DLD1 (cell line): ENCODE data around the gene MAP2K4.

Source experiments
- in situ Hi-C: cut with HindIII; loops from 2 replicates; pipeline ENCODE4 v1.10.0; 2017; ENCODE audit warnings: low sequenced_read_pairs

The MAP2K4 gene

DNA sequence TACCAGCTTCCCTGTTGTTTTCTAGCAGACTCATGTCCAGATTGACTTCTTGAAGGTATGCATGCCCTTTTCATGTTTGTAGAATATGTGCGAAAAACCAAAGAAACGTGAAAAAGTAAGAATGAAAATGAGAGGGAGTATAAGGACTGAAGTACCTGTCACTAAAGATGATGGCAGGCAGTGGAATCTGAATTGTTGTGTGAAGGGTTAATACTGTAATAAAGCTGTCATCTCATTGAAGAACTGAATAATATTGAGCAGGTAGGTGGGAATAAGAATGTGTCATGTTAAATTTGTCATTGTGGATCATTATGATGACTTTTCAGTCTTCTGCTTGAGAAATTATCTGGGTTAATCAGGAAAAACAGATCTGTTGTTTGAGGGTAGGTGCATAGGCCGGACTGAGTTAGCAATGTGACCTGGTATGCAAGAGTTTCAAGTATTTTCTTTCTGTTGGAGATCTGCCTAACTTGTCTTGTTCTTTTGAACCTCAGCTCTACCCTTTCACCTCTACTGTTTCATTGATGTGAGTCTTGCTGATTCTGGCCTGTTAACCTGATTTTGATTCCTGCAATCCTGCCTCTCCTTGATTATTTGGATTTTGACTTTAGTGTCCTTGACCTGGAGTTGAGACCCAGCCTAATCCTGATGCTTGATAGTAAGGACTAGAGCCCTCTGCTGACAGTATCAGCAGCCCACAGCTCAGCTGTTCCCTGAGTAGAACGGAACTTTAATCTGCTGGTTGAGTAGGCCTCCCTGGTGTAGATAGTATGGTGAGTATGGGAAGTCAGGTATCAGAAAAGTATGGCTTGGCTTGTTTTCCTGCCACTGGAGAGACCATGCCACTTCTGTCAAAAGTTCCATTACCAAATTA is 64.6 kb downstream of the MAP2K4 start:
- in situ Hi-C loops: no loop called here

DNA sequence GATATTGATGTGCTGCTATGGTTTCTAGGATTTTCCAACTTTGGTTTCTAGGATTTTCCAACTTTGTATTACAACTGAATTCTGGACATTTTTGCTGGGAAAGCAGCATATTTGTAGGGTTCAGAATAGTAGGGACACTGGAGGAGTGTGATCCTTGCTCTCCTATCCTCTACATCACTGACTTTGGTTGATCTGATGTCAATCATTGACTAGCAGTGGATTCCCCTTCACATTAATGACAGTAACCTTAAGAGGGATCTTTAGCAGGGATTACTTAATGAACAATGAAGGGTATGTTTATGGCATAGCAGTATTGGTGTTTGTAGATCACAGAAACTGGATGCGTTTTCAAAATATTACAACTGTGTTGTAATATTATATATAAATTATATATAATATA is 67.4 kb downstream of the MAP2K4 start:
- in situ Hi-C loops: no loop called here

DNA sequence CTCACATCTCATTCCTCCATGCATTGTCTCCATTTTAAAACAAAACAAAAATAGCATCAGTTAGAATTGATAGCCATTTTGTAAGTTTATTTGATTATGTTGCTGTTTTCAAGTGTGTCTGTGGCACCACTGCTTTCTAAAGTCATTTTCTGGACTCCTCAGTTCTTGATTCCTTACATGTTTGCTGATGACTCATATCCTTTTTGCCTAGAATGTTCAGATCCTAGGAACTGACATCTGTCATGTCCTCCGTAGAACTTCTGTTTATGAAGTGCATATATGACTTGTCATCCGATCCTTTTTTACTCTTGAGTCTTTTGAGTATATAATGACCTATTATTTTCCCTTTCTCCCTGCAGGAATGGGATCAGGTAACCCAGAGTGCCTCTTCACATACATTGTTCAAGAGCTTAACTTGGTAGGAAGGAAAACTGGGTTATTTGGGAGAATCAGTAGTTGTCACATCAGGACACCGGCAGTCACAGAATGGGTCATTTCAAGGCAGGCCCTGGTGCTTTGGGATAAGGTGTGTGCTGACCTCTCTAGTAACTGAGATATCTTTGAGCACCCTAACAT is 69.2 kb downstream of the MAP2K4 start:
- in situ Hi-C loops: no loop called here

DNA sequence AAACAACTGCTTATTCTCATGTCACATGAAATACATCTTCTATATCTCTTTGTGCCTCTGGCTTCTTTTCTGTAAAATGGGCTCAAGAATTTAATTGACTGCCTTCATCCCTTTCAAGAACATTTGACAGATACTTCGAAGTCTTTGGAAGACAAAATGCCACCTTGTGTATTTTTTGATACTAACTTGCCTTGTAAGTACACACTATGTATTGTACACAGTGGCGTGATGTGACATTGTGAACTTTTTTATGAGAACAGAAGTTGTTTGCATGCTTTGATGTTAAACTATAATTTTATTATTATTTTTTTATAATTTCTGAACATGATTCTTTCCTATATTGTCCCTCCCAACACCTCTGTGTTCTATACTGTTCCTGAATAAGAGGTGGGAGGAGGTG is 73.7 kb downstream of the MAP2K4 start:
- in situ Hi-C loops: no loop called here

DNA sequence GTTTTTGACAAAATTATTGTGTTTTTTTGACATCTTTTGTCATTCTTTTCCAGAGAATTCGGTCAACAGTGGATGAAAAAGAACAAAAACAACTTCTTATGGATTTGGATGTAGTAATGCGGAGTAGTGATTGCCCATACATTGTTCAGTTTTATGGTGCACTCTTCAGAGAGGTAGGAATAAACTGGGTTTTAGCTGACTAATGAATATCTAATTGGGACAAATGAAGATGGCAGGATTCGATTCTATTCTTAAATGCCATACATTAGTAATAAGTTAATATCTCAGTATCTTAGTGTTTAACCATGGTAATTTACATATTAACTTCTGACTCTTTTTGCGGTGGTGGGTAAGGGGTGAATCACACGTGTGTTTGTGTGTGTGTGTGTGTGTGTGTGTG is 74.8 kb downstream of the MAP2K4 start:
- in situ Hi-C loops: no loop called here

DNA sequence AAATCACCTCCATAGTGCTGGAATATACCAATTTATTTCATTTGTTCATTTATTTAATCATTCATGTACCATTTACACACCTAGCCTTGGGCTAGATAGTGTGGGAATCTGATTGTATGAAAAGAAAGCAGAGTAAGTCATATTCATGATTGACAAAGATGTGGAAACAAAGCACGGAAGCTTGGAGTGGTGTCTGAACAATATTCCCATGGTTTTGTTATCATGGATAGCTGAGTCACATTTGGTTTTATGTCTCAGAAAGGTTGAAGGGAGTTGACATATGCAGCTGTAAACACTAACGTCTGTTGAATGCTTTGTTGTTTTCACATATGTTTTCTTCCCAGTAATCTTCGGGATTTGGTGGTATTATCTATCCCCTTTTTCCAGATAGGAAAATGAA is 76.6 kb downstream of the MAP2K4 start:
- in situ Hi-C loops: no loop called here

DNA sequence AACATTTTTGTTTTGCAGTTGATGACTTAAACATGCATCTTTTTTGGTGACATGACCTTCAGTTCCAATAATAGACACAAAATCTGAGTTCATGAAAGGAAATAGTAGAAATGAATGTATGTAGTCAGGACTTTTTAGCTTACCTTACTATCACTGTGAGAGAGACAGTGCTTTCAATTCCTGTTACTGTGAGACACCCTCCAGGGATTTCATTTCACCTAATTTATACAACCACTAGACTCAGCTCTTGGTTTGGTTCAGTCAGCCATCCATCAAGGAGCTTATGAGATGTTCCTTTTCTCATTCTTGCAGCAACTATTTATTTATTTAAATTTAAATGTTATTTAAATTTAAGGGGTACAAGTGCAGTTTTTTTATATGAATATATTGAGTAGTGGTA is 77.9 kb downstream of the MAP2K4 start:
- in situ Hi-C loops: no loop called here

DNA sequence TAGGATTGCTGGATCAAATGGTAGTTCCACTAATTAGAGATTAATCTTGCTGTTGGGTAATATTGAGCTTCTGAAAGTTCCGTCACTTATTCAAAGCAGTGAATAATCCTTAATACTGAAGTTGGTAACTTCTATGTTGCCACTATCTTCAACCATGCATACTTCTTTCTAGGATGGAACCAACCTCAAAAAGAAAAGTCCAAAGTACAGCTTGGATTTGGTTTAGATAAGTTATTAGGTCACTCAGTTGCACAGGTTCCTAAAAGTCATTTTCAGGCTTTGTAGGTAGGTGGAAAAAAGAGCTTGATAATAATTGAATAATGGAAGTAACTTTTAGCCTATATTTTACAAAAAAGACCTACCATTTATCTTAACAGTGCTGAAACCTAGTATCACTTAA is 78.7 kb downstream of the MAP2K4 start:
- in situ Hi-C loops: no loop called here

DNA sequence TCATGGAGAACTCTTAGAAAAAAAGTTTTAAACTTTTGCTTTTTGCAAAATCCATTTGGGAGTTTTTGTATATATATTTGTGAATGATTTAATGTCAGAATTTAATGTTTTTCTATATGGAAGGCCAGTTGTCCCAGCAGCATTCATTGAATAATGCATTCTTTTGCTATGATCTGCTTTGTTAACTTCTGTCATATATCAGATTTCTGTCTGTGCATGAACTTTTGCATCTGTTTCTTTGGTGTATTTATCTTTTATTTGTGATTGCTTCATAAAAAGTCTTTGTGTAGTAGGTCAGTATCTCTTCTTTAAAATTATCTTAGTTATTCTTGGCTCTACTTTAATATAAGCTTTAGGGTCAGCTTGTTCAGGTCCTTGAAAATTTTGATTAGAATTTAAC is 84.2 kb downstream of the MAP2K4 start:
- in situ Hi-C loops: no loop called here

DNA sequence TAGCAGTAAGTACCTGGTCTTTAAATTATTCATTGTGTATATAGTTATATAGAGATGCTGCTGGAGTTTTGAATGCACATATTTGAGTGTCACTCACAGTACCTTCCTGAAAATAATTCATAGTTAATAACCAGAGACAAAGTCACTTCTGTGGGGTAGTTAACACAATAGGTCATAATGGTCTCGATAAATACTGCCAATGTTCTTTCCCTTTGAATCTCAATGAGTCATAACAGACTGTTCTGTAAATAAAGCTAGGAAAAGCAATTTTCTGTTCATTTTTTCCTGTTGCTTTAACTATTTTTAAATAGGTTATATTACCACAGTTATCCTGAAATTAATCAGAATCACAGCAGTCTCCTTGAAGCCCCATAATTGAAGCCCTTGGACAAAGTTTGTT is 87.2 kb downstream of the MAP2K4 start:
- in situ Hi-C loops: no loop called here

DNA sequence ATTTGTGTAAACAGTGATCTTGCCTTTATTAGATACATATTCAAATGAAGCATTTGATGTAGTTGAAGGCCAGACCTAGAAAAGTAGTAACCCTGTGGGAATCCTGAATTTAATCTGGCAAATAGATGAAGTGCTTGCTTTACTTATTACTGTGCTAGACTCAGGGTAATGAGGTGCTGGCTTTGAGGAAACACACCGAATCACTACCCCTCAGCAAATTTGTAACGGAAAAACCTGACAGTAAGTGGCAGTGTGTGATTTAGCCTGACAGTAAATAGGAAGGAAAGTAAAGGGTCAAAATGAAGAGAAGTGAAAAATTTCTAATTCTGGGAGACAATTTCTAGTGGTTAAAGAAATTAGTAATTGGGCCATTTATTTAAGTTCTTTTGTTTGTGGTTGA is 90.2 kb downstream of the MAP2K4 start:
- in situ Hi-C loops: no loop called here

DNA sequence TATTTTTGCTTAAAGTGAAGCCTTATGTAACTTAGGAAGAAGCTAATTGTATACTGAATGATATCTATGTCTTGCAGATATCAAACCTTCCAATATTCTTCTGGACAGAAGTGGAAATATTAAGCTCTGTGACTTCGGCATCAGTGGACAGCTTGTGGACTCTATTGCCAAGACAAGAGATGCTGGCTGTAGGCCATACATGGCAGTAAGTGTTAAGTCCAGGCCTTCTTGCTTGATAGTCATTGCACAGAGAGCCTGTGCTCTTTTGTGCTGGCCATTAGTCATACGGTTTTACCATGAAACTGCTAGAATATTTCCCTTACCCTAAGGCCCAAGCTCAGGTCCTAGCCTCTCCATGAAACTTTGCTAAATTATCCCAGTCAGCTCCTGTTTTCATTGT is 92.5 kb downstream of the MAP2K4 start:
- in situ Hi-C loops: no loop called here

DNA sequence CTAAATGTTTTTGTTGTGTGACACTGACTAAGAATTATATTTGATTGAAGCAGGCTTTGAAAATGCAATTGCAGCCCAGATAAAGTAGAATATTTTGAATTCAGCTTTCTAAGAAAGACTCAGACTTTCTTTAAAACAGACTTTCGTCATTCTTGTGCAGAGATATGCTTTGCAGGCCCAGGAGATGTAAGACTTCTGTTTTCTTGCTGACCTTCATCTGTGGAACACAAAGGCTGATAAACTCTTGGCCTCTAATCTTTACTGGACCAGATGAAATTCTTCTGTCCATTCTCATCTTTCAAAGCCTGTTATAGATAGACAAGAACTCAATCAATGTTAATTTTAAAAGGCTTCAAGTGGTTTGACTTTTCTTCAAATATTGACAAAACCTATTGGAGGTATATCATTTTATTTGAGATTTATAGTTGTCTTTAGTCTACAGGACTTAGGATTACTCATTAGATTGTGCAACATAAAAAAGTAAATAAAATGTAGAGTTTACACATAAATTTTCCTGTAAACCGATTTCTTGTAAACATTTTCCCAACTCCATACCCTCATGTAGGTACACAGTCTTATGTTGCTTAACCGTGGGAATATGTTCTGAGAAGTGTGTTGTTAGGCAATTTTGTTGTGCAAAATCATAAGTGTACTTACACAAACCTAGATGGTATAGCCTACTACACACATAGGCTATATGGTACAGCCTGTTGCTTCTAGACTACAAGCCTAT is 94.2 kb downstream of the MAP2K4 start:
- in situ Hi-C loops: no loop called here

DNA sequence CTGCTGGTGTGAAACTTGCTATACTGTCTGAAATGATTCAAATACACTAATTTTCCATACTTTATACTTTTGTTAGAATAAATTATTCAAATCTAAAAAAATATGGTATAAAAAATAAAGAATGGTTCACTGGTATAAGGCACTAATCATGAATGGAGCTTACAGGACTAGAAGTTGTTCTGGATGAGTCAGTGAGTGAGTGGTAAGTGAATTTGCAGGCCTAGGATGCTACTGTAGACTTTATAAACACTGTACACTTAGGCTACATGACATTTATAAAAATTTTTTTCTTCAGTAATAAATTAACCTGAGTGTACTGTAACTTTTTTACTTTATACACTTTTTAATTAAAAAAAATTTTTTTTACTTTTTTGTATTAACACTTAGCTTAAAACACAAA is 95.5 kb downstream of the MAP2K4 start:
- in situ Hi-C loops: no loop called here

DNA sequence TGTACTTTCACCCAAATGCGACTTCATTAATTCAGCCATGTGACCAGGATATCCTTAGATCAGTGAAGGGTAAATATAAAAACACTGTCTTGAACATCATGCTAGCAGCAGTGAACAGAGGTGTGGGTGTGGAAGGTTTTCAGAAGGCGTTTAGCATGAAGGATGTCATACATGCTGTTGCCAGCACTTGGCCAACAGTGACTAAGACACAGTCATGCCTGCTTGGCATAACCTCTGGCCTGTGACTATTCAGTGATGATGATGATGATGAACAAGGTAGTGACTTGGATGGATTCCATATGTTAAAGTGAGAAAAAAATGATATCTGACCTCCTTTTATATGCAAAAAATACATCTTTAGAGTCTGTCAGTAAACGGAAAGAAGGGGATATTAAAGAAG is 97.9 kb downstream of the MAP2K4 start:
- in situ Hi-C loops: no loop called here

DNA sequence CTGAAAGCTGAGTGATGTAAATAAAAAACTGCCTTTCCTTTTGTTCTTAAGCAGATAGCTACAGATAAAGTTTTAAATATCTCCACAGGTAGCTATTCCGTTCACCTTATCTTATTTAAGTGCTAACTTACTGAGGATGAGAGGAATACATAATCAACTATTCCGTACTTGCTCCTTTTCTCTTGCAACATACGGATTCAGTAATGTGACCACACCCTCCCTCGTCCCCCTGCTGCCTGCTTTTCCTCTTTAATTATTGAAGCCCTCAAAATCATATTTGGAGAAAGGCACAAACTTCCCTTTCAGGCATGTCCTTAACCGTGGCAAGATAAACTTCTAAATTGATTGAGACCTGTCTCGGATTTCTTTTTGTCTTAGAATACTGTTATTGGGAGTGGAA is 101.4 kb downstream of the MAP2K4 start:
- in situ Hi-C loops: no loop called here

DNA sequence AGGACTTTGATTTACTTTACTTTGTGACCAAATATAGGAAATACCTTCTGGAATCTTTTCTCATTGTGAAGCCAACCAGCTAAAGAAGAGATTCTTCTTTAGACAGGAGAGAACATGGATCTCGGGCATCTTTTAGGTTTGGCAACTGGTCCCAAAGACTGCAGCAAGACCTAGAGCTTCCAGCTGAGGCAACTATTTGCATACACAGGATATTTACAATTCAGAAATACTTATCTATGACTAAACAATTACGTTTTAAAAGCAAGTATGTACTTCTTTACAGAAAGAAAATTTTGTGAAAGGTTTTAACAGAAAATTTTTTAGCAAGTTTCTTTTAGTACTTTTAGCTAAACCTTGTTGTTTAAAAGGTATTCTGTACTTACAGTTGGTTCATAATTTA is 106.5 kb downstream of the MAP2K4 start:
- in situ Hi-C loops: no loop called here

DNA sequence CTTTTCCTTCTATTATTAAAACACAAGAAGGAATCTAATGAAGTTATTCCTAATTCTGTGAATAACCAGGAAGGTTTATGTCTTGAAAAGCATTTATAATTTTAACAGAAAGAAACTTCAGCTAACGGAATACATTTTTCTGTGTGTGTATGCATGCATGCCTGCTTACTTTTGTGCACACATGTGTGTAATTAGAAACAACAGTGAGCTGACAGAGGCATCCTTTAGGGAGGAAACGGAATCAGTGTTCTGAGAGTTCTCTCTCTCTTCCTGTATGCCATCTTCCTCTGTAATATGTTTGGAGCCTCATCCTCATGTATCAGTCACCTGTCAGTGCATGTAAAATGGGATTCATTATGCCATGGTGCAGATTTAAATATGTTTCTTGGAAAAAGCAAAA is 107.0 kb downstream of the MAP2K4 start:
- in situ Hi-C loops: no loop called here

DNA sequence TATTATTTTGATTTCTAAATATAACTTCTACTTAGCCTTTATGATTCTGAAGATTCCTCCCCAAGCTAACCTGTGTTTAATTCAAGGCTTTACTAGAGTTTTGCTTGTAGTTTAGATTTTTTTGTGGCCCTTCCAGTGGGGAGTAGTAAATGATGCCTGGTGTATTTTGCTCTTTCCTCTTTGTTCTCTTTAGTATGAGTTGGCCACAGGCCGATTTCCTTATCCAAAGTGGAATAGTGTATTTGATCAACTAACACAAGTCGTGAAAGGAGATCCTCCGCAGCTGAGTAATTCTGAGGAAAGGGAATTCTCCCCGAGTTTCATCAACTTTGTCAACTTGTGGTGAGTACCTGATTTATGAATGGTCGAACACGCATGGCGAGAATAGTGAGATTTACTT is 108.3 kb downstream of the MAP2K4 start:
- in situ Hi-C loops: no loop called here

DNA sequence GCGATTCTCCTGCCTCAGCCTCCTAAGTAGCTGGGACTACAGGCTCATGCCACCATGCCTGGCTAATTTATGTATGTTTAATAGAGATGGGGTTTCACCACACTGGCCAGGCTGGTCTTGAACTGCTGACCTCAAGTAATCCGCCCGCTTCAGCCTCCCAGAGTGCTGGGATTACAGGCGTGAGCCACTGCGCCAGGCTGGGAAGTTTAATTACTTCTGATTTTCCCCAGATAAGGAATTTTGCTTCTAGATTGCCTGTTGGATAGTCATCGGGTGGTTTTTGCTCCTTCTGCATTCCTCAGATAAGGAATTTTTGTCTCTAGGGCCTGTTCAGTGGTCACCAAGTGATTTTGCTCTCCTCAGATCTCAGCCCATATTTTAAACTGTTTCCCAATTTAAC is 112.5 kb downstream of the MAP2K4 start:
- in situ Hi-C loops: no loop called here

DNA sequence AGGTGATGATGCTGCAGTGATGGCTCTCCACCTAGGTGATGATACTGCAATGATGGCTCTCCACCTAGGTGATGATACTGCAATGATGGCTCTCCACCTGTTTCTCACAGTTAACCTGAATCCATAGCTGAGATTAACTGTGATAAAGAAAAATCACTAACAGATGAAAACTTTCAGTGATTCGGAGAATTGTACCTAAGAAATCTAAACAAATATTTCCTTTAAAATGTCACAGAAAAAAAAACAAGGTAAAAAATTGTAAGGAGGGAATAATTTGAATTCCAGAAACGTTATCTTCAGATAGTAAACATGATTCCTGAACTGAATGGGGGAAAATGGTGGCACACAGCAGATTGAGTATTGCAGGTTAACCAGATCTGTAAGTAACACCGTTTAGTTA is 113.4 kb downstream of the MAP2K4 start:
- in situ Hi-C loops: no loop called here

DNA sequence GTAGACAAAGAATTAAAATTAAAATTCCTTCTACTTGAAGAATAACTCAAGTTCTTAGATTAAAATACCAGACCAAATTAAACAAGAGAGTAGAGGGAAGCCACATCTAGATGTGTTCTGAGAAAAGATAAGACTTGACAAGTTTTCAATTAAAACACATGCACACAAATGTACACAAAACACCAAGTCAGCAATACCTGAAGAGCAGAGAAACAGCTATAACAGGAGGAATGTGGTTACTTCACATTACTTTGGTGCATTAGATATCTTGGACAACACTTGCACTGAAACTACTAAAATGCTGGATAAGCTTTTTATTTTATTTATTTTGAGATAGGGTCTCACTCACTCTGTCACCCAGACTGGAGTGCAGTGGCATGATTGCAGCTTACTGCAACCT is 113.9 kb downstream of the MAP2K4 start:
- in situ Hi-C loops: no loop called here
